ENCODE measurements around the gene PACRG.

DNA sequence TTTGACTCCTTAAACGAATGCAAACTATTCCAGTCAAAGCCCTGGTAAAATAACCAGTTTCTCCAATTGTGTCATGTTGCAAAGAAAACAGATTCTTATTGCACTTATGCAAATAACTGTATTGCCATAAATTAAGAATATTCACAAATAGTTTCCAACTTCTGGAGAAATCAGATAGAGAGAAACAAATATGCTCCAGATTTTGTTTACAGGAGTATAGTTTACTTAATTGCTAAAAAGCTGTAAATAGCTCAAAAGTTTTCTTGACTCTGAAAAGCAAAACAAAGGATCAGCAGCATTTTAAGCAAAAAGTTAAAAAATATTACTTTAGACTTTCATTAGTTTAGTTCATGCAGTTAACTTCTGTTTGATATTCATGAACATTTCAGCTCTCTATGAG lies 304.2 kb downstream of the PACRG start:
- TF ChIP-seq, protein P1, sequence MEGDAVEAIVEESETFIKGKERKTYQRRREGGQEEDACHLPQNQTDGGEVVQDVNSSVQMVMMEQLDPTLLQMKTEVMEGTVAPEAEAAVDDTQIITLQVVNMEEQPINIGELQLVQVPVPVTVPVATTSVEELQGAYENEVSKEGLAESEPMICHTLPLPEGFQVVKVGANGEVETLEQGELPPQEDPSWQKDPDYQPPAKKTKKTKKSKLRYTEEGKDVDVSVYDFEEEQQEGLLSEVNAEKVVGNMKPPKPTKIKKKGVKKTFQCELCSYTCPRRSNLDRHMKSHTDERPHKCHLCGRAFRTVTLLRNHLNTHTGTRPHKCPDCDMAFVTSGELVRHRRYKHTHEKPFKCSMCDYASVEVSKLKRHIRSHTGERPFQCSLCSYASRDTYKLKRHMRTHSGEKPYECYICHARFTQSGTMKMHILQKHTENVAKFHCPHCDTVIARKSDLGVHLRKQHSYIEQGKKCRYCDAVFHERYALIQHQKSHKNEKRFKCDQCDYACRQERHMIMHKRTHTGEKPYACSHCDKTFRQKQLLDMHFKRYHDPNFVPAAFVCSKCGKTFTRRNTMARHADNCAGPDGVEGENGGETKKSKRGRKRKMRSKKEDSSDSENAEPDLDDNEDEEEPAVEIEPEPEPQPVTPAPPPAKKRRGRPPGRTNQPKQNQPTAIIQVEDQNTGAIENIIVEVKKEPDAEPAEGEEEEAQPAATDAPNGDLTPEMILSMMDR (IDR thresholded peaks at IDR 0.05; ENCODE audit: low read depth, low read length), result no peak
- no peak for TF ChIP-seq MAX (IDR thresholded peaks at IDR 0.05; ENCODE audit: low read depth, low read length)
- TF ChIP-seq POLR2A (IDR thresholded peaks at IDR 0.05; ENCODE audit: extremely low read depth, insufficient read length), result no peak
- no peak for TF ChIP-seq MYC (IDR thresholded peaks at IDR 0.05; ENCODE audit: low read depth, low read length)

All from NB4 (cell line).